HepG2 (cell line): ENCODE results near the gene BBS12.
A peak's percentile ranks its signal among the peaks of the same experiment; 100 is the strongest.

Source experiments
- CTCF ChIP-seq: sonication (generic); formaldehyde crosslinking; IDR thresholded peaks from 2 replicates; pipeline ENCODE4 v1.5.0; 2020; ENCODE audit warnings: mild to moderate bottlenecking, missing genetic modification reagents, moderate library complexity
- ELF3 ChIP-seq: IDR thresholded peaks from 2 replicates; pipeline ENCODE4 v1.6.1; 2016; ENCODE audit warnings: missing genetic modification reagents, missing compliant biosample characterization
- ETV6 ChIP-seq: sonication (generic); formaldehyde crosslinking; conservative IDR thresholded peaks from 2 replicates; pipeline ENCODE4 v1.4.0; 2020; ENCODE audit warnings: missing genetic modification reagents
- EZH2 ChIP-seq: conservative IDR thresholded peaks from 2 replicates; pipeline ENCODE4 v1.6.1; 2012; ENCODE audit warnings: mild to moderate bottlenecking, low read depth, low read length, moderate library complexity
- GATAD2A ChIP-seq: IDR thresholded peaks from 2 replicates; pipeline ENCODE4 v1.6.1; 2016
- JUND ChIP-seq: sonication (generic); formaldehyde crosslinking; IDR thresholded peaks from 2 replicates; pipeline ENCODE4 v1.8.0; 2022; ENCODE audit warnings: mild to moderate bottlenecking, missing genetic modification reagents
- RNF2 ChIP-seq: fragments of 450-650 bp; conservative IDR thresholded peaks from 2 replicates; pipeline ENCODE4 v1.6.1; 2016; ENCODE audit warnings: low read depth
- ZNF318 ChIP-seq: sonication (generic); formaldehyde crosslinking; IDR thresholded peaks from 2 replicates; pipeline ENCODE4 v1.4.0; 2020; ENCODE audit warnings: mild to moderate bottlenecking, missing genetic modification reagents

GRCh38 chr4:122766950-122767349, 34.4 kb downstream of the BBS12 start:
- TF ChIP-seq ELF3 (peak; percentile 65; the same call in 1 of the 2 replicates), ZNF318 (CRISPR knock-in tag) (no peak), EZH2 (no peak), RNF2 (no peak), ETV6 (CRISPR knock-in tag) (no peak), GATAD2A (peak; percentile 90), CTCF (CRISPR knock-in tag) (no peak), JUND (CRISPR knock-in tag) (no peak)
